Hepatocyte (in vitro differentiated cells): ENCODE results near the gene GLYATL3. TPM values are rescaled to one million over a fixed set of nuclear protein-coding genes. Genes with fewer than 3 reads are reported as not detected.

Experiments
- DNase-seq: peaks from one replicate; pipeline ENCODE4 v3.0.0-alpha.2; 2016; ENCODE audit warnings: low spot score
- H2AFZ ChIP-seq: fragments of 200-600 bp; sonication (generic); 2 replicates; pipeline ENCODE4 v1.6.0; 2016; ENCODE audit warnings: antibody characterized with exemption, mild to moderate bottlenecking
- H3K27ac ChIP-seq: fragments of 200-600 bp; sonication (generic); 2 replicates; pipeline ENCODE4 v1.5.1; 2016; ENCODE audit warnings: mild to moderate bottlenecking
- H3K27me3 ChIP-seq: fragments of 200-600 bp; sonication (generic); 2 replicates; pipeline ENCODE4 v1.6.1; 2016
- H3K36me3 ChIP-seq: fragments of 200-600 bp; sonication (generic); replicated peaks from 2 replicates; pipeline ENCODE4 v1.5.1; 2016; ENCODE audit warnings: low read depth; ENCODE audit not compliant: insufficient read depth
- H3K4me1 ChIP-seq: fragments of 200-600 bp; sonication (generic); 2 replicates; pipeline ENCODE4 v1.5.1; 2016; ENCODE audit warnings: mild to moderate bottlenecking, moderate library complexity; ENCODE audit not compliant: insufficient read depth
- H3K4me2 ChIP-seq: fragments of 200-600 bp; sonication (generic); 2 replicates; pipeline ENCODE4 v1.6.0; 2016
- H3K4me3 ChIP-seq: fragments of 200-600 bp; sonication (generic); 2 replicates; pipeline ENCODE4 v1.5.1; 2016; ENCODE audit warnings: mild to moderate bottlenecking
- H3K79me2 ChIP-seq: fragments of 200-600 bp; sonication (generic); 2 replicates; pipeline ENCODE4 v1.6.0; 2017; ENCODE audit warnings: mild to moderate bottlenecking
- H3K9me2 ChIP-seq: fragments of 200-600 bp; sonication (generic); replicated peaks from 2 replicates; pipeline ENCODE4 v1.6.0; 2017; ENCODE audit warnings: mild to moderate bottlenecking; ENCODE audit not compliant: insufficient read depth
- H3K9me3 ChIP-seq: fragments of 200-600 bp; sonication (generic); 2 replicates; pipeline ENCODE4 v1.5.1; 2016; ENCODE audit warnings: low read depth, mild to moderate bottlenecking
- H4K20me1 ChIP-seq: fragments of 200-600 bp; sonication (generic); 2 replicates; pipeline ENCODE4 v1.6.0; 2016; ENCODE audit warnings: mild to moderate bottlenecking; ENCODE audit not compliant: insufficient read depth, poor library complexity, severe bottlenecking
- CTCF ChIP-seq: fragments of 200-600 bp; sonication (generic); IDR thresholded peaks from 2 replicates; pipeline ENCODE4 v1.5.1; 2016; ENCODE audit warnings: antibody characterized with exemption, mild to moderate bottlenecking; ENCODE audit not compliant: poor library complexity
- EZH2 ChIP-seq: fragments of 200-600 bp; sonication (generic); IDR thresholded peaks from 2 replicates; pipeline ENCODE4 v1.6.1; 2016; ENCODE audit warnings: antibody characterized with exemption, mild to moderate bottlenecking, borderline replicate concordance
- EZH2phosphoT487 ChIP-seq: fragments of 200-600 bp; sonication (generic); IDR thresholded peaks from one replicate; pipeline ENCODE4 v1.6.1; 2018; ENCODE audit warnings: antibody characterized with exemption, mild to moderate bottlenecking, low read depth, moderate library complexity; ENCODE audit not compliant: unreplicated experiment, severe bottlenecking
- WGBS: methylation state at CpG from one replicate; pipeline ENCODE4 v1.1.6; 2016; ENCODE audit warnings: low lambda C conversion rate; ENCODE audit errors: missing lambda C conversion rate; 5-methylcytosine and 5-hydroxymethylcytosine counted together
- polyA plus RNA-seq: library from polyadenylated mRNA; unstranded; fragments of >200 nt; fragmentation: Nextera tagmentation; extraction: Ambion mirVana; gene quantifications from 2 replicates; pipeline ENCODE4 v1.2.1, GENCODE V29; 2016
- total RNA-seq: library from RNA; depleted of rRNA; stranded (reverse); fragments of >200 nt; gene quantifications from 2 replicates; pipeline ENCODE4 v1.2.3, GENCODE V29; 2014

GLYATL3 gene
- total and polyA plus RNA-seq, 2 experiments from 2014 or later, result not detected

- H3K79me2 ChIP-seq, result no peaks in the 10 kb centered on the region
- H3K36me3 ChIP-seq, result no peaks in the 10 kb centered on the region
- H3K4me3 ChIP-seq, result no peak overlapping the region
- H3K27ac ChIP-seq, result no peak overlapping the region
- WGBS, result 86% methylated on average over 2 of the region's 2 CpGs
- H3K9me3 ChIP-seq, result no peaks in the 10 kb centered on the region
- no peaks in the 10 kb centered on the region for H4K20me1 ChIP-seq
- H2AFZ ChIP-seq, result no peak overlapping the region
- H3K9me2 ChIP-seq, result no peaks in the 10 kb centered on the region
- no peak for DNase-seq
- H3K4me1 ChIP-seq, result no peaks in the 10 kb centered on the region
- no peak overlapping the region for H3K4me2 ChIP-seq
- no peaks in the 10 kb centered on the region for H3K27me3 ChIP-seq
- TF ChIP-seq EZH2phosphoT487, result no peak
- no peak for TF ChIP-seq EZH2
- TF ChIP-seq CTCF, result no peak
Measured at GRCh38 chr6:49513153-49513989, 13.6 kb downstream of the GLYATL3 start.

- H2AFZ ChIP-seq, result no peak overlapping the region
- H3K79me2 ChIP-seq, result no peaks in the 10 kb centered on the region
- H3K9me2 ChIP-seq, result no peaks in the 10 kb centered on the region
- WGBS, result 76% methylated on average over 8 of the region's 8 CpGs
- H3K4me3 ChIP-seq, result no peak overlapping the region
- H4K20me1 ChIP-seq, result no peaks in the 10 kb centered on the region
- no peak for DNase-seq
- H3K4me1 ChIP-seq, result no peaks in the 10 kb centered on the region
- H3K36me3 ChIP-seq, result no peaks in the 10 kb centered on the region
- H3K27me3 ChIP-seq, result no peaks in the 10 kb centered on the region
- no peaks in the 10 kb centered on the region for H3K9me3 ChIP-seq
- no peak overlapping the region for H3K4me2 ChIP-seq
- no peak overlapping the region for H3K27ac ChIP-seq
- TF ChIP-seq EZH2, result no peak
- no peak for TF ChIP-seq CTCF
- no peak for TF ChIP-seq EZH2phosphoT487
Measured at GRCh38 chr6:49514571-49515484, 15.1 kb downstream of the GLYATL3 start.

GRCh38 chr6:49515485-49516146 lies 15.9 kb downstream of the GLYATL3 start:
- no peaks in the 10 kb centered on the region for H3K36me3 ChIP-seq
- no peaks in the 10 kb centered on the region for H3K9me2 ChIP-seq
- H3K9me3 ChIP-seq, result no peaks in the 10 kb centered on the region
- no peak overlapping the region for H3K27ac ChIP-seq
- H3K4me2 ChIP-seq, result no peak overlapping the region
- no peaks in the 10 kb centered on the region for H3K79me2 ChIP-seq
- no peak for DNase-seq
- no peaks in the 10 kb centered on the region for H4K20me1 ChIP-seq
- no peak for TF ChIP-seq CTCF
- TF ChIP-seq EZH2phosphoT487, result no peak
- TF ChIP-seq EZH2, result no peak
- H3K4me1 ChIP-seq, result no peaks in the 10 kb centered on the region
- H3K27me3 ChIP-seq, result no peaks in the 10 kb centered on the region
- 85% methylated on average over 10 of the region's 10 CpGs for WGBS
- H2AFZ ChIP-seq, result no peak overlapping the region
- H3K4me3 ChIP-seq, result no peak overlapping the region
